Stimulated activated CD8-positive, alpha-beta memory T cell treated with anti-CD3 and anti-CD28 coated beads, Interleukin-15, amount 100 ng/mL, for 4 hours (primary cell): ENCODE measurements around the gene MRPL43.

Source experiments
- DNase-seq, 2 donors: peaks; one replicate each; pipeline ENCODE4 v3.0.0-alpha.2; 2020; ENCODE audit warnings: low read depth in 2 of 2

MRPL43 gene

DNA sequence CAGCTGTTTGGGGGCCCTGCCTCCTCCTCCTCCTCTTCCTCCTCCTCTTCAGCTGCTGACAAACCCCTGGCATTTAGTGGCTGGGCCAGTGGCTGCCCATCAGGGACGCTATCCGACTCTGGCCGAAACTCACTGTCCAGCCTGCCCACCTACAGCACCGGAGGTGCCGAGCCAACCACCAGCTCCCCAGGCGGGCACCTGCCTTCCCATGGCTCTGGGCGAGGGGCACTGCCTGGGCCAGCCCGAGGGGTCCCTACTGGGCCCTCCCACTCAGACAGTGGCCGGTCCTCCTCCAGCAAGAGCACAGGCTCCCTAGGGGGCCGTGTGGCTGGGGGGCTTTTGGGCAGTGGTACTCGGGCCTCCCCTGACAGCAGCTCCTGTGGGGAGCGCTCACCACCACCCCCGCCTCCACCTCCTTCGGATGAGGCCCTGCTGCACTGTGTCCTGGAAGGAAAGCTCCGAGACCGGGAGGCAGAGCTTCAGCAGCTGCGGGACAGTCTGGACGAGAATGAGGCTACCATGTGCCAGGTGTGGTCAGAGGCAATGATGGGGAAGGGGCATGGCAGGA is 16.4 kb upstream of the MRPL43 start:
- no peak for DNase-seq

DNA sequence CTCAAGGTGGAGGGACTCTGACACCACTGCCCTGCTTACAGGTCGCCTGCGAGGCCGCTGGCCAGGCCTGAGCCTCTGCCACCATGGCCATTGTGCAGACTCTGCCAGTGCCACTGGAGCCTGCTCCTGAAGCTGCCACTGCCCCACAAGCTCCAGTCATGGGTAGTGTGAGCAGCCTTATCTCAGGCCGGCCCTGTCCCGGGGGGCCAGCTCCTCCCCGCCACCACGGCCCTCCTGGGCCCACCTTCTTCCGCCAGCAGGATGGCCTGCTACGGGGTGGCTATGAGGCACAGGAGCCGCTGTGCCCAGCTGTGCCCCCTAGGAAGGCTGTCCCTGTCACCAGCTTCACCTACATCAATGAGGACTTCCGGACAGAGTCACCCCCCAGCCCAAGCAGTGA is 15.2 kb upstream of the MRPL43 start:
- no peak for DNase-seq

DNA sequence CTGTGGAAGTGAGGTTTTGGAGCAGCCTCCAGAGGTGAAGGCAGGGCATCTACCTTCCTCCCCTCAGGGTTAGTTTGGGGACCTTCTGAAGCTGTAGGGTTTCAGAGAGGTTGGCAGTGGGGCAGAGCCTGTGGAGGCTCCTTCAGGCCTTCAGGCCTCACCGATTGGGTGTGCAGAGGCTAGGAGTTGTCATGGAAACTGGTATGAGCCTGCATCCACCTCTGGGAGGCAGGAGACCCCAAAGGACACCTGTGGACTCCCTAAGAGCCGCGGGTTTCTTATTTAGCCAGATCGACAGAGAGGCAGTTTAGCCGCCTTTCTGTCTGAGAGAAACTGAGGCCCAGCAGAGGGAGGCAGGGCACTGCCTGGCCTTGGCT is 14.3 kb upstream of the MRPL43 start:
- no peak for DNase-seq

- no peak for DNase-seq
Measured at GRCh38 chr10:101000915-101001658, 13.8 kb upstream of the MRPL43 start.

- DNase-seq = no peak
Measured at GRCh38 chr10:101000127-101000914, 13.0 kb upstream of the MRPL43 start.

DNA sequence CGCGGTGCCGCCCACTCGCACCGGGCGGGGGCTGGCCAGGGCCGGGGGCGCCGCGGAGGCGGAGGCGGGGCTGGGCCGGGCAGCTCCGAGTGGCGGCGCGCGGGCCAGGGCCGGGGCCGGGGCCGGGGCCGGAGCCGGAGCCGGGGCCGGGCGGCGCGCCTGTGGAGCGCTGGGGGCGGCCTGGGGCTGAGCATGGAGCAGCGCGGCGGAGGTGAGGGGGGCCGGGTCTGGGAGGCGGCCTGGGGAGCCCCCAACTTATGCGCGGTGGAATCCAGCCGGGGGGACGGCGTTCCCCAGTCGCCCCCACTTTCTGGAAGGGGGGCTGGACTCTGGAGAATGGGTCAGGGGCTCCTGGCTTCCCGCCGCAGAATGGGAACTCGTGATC is 12.4 kb upstream of the MRPL43 start, which contains the start of gene LZTS2:
Gene LZTS2 (plus strand): TSS at position 67 of the 385 bp plus-strand sequence. CDS start 2,731 bp downstream, outside the sequence.
- no peak for DNase-seq

DNA sequence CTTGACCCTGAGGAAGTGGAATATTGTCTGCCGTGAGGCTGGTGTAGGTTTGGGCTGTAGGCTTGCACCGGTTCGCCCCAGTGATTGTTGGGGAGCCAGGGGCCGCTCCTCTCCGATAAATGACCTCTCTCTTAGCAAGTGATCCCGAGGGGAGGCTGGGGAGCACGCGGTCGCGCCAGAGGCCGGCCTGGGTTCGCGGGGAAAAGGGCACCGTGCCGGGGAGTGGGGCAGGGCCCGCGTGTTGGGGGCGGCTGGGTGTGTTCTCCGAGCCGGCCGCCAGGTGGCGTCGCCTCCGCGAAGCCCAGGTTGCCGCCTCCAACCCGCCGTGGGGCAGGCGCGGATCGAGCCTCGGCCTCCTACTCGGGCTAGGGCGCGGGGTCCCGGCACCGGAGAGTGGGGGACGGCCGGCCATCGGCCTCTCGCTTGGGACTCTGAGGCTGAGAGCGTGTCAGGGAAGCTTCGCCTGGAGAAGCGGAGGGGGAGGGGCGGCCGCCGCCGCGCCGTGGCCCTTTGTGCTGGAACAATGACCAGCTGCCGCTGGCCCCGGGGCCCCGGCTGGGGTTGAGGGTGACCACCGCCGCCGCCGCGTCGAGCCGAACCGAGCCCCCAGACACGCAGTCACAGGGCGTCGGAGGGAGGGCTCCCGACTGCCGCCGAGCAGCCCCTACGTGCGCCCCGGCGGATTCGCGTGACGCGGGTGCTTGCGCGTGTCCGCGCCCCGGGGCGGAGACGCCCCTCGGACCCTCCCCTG is 11.9 kb upstream of the MRPL43 start:
- peak; percentile 51 to 57 for DNase-seq

DNA sequence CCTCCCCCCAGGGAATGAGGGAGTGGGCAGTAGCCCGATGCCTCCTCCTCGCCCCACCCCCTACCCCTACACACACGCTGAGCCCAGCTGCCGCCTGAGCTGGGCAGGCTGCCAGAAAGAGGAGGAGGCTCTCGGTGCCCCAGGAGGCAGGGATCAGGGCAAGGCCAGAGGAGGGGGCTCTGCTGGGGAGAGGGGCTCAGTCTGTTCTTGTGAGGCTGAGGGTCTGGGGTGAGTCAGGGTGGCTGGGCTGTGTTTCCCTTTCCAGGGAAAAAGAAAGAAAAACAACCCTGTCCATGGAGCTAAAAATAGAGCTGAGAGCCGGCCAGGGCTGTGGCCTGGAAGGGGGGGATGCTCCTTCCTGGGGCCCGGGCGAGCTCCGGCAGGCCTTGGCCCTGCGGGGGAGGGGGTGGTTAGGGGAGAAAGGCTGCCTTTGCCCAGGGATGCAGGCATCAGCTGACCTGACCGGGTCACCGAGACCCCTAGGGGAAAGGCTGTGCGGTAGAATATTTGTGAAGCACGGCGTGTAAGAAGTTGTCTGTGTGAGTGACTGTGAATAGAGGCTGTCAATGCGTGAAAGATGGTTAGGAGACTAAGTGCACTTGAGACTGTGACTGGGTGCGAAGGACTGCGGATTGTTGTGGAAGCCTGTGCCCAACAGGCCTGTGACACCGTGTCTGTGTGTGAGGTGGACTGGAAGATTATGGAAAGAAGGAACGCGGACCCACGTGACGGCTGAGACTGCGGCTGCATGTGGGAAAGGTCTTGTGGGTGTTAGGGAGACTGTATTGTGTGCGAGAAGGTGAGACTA is 11.1 kb upstream of the MRPL43 start:
- DNase-seq = peak in 1 of 2 donors; percentile 23

DNA sequence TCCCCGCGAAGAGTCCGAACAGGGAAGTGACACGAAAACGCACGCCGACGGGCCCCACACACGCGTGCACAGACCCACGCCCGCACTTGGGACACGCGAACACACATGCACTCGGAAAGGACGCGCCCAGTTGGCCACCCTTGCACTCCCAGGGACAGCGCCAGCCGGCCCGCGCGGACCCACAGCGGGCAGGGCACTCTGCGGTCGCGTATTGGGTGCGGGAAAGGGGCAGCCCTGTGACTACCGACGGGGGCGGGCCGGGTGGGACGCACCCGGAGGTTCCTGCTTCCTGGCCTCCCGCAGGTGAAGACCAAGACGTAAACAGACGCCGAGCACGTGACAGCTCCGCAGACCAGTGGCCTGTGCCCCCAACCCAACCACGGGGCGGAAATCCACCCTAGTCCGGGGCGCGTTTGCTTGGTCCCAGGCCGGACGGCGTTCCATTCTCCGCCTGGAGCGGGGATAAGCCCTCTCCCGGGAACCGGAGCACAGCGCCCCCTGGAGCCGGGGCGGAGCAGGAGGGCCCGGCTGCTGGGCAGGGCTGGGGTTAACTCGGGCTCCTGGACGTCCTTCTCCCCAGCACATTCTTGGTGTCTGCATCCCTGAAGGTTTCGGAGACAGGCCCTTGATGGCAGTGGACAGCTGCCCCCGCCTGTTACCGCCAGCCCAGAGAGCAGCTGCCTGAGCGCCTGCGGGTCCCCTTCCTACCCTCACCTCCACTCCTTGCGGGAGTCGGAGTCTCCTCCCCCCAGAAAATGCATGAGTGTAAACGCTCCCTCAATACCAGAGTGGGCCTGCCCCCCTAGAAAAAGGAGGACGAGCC is 10.3 kb upstream of the MRPL43 start:
- peak in 1 of 2 donors; percentile 49 for DNase-seq

DNA sequence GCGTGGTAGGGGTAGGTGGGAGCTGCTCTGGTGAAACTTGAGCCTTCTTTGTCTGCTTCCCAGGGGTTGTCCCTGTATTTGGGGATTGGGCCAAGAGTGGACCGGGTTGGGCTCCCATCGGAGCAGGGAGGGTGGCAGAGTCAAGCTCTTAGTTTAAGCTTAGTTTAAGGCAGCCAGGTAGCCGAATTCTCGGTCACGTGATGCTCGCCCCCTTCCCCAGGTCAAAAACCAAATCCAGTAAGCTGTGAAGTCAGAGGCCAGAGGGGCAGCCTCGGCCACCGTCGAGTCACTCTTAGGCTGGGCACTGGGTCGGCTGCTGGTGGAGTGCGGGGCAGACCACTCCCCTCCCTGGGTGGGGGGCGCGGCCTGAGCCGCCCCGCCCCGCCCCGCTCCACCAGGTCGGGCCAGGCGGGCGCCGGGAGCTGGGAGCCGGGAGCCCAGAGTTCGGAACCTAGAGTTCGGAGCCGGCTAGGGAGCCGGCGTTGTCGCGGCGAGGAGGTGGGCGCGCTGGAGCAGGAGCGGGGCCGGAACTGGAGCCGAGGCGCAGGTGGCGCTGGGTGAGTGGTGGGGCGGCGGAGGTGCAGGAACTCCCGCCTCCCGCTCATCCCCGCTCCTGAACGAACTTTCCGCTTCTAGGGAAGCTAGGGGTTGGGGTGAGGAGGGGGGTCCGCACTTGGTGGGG is 9.5 kb upstream of the MRPL43 start:
- DNase-seq = no peak

DNA sequence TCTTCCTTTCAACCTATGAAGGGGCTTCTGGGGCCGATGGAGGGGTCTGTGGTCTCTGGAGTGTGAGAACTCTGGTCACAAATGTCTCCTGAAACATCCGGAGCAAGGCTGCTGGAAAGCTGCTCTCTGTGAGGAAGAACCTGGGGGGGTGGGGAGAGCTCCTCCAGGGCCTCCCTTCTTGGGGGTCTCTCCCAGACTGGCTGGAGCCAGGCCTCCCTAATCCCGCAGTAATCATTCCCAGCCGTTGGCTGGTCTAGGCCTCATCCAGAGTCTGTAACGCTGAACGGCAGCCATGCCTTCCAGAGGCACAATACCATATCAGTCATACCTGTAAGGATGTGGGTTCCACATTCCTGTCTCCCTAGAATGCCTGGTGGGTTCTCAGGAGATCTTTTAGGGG is 7.9 kb upstream of the MRPL43 start:
- no peak for DNase-seq

DNA sequence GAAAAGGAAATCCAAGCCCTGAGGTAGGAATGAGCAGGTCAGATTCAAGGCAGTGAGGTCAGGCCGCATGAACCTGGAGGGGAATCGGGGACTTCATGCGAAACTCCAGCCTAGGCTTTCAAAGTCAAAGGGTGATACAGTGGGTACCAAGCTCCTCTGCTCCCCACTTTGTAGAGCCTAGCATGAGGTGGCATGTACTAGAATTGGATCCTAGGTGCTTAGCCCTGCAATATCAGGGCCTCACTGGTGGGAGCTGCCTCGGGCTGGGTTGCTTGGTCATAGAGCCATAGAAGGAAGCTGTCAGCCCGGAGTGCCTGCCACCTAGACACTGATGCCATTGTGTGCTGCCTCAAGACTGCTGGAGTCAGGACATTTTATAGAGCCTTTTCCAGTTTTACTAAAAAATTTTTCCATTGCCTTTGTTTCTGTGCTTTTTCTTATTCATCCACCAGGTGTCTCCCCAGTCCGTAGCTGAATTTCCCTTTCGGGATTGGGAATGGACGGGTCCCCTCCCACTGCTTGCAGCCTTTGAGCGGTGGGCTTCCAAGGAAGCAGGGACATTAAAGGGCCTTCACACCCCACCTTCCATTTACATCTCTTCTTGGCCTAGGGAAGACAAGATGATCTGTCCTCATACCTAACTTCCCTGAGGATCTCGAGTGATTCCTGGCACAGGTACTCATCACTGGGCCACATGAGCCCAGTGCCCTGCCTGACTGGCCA is 6.8 kb upstream of the MRPL43 start:
- no peak for DNase-seq

DNA sequence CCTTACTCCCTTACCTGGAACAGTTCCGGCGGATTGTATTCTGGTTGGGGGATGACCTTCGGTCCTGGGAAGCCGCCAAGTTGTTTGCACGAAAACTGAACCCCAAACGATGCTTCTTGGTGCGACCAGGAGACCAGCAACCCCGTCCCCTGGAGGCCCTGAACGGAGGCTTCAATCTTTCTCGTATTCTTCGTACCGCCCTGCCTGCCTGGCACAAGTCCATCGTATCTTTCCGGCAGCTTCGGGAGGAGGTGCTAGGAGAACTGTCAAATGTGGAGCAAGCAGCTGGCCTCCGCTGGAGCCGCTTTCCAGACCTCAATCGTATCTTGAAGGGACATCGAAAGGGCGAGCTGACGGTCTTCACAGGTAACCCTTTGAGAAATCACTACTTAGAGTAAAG is 1.8 kb upstream of the MRPL43 start:
- DNase-seq = no peak

DNA sequence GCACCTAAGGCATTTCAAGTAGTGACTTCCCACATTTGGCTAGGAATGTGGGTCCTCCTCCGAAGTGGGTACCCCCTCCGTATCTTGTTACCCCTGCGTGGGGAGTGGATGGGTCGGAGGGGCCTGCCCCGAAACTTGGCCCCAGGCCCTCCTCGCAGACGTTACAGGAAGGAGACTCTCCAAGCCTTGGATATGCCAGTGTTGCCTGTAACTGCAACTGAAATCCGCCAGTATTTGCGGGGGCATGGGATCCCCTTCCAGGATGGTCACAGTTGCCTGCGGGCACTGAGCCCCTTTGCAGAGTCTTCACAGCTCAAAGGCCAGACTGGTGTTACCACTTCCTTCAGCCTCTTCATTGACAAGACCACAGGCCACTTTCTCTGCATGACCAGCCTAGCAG is 869 bp upstream of the MRPL43 start:
- no peak for DNase-seq

DNA sequence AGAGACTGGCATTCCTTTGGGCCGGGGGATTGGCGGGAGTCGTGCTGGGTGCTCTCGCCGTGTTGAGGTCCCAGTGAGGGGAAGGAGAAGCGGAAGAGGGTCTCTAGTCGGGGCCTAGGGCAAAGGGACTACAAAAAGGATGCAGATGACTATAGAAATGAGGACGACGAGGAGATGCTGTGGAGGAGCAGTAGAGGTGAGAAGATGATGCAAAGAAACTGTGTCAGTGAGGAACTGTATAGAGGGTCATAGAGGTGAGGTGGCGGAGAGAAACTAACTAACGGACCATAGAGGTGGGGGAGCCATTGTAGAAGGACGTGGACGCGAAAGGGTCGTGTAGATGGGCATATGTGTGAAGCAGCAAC is 370 bp upstream of the MRPL43 start:
- DNase-seq = no peak

GRCh38 chr10:100986623-100986951 is 710 bp downstream of the MRPL43 start:
- DNase-seq = no peak

GRCh38 chr10:100985336-100985735 is 2.0 kb downstream of the MRPL43 start:
- DNase-seq = no peak

DNA sequence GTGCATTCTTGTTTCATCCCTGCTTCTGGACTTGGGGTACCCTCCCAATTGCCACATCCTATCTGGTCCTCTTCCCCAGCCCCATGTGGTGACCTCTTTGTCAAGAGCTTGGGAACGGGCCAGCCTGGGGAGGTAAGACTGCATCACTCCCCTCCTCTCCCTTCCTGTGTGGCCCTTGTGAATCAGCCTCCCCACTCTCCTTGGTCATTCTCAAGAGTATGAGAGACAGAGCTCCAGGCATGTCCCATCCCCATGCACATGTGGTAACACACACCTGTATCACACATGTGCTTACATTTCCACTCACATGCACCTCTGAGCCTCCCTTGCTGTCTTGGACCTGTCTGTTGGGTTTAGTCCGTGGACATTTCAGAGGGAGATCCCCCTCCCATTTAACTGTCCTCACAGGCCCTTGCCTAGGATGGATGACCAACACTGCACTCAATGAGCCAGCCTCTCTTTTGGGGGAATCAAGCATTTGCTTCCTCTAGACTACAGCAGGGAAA is 2.6 kb downstream of the MRPL43 start:
- DNase-seq = no peak
